WTC11 (cell line): Measurements from ENCODE around the gene POLR2L. TPM values are rescaled to one million over a fixed set of nuclear protein-coding genes. Genes with fewer than 3 reads are reported as not detected.

Experiments used
- ATAC-seq: fragments of 200-7000 bp; cut with Tn5 transposase; 2 replicates; pipeline ENCODE4 v1.10.0; 2021; ENCODE audit warnings: mild to moderate bottlenecking, moderate library complexity
- CTCF ChIA-PET: fragments of 300-600 bp; sonication (Branson Sonifier 250); formaldehyde crosslinking; loops from one replicate; lab custom pipeline; 2021; ENCODE audit warnings: antibody characterized with exemption; lab: Charles Lee
- POLR2A ChIA-PET: fragments of 350-600 bp; sonication (Branson Sonifier 250); formaldehyde crosslinking; loops from one replicate; lab custom pipeline; 2021; ENCODE audit warnings: antibody characterized with exemption; lab: Charles Lee
- DNase-seq: peaks from one replicate; pipeline ENCODE4 v3.0.0; 2021; ENCODE audit warnings: low spot score
- H3K27ac Mint-ChIP-seq: 2 replicates; pipeline ENCODE4 v1.8.0; 2021; ENCODE audit warnings: mixed read lengths
- H3K27me3 Mint-ChIP-seq: 2 replicates; pipeline ENCODE4 v1.8.0; 2021; ENCODE audit warnings: low read depth, mild to moderate bottlenecking, moderate library complexity, mixed read lengths
- H3K36me3 Mint-ChIP-seq: 2 replicates; pipeline ENCODE4 v1.8.0; 2021; ENCODE audit warnings: mixed read lengths
- H3K4me1 Mint-ChIP-seq: 2 replicates; pipeline ENCODE4 v1.8.0; 2022; ENCODE audit warnings: mixed read lengths
- H3K4me3 Mint-ChIP-seq: 2 replicates; pipeline ENCODE4 v1.8.0; 2021; ENCODE audit warnings: mild to moderate bottlenecking, moderate library complexity, mixed read lengths
- H3K9me3 Mint-ChIP-seq: 2 replicates; pipeline ENCODE4 v1.8.0; 2021; ENCODE audit warnings: mixed read lengths
- CBFB ChIP-seq: sonication (generic); formaldehyde crosslinking; IDR thresholded peaks from 2 replicates; pipeline ENCODE4 v1.8.1; 2022; ENCODE audit warnings: mild to moderate bottlenecking, low read depth, missing genetic modification reagents
- CREM ChIP-seq: sonication (generic); formaldehyde crosslinking; IDR thresholded peaks from 2 replicates; pipeline ENCODE4 v1.8.1; 2022; ENCODE audit warnings: mild to moderate bottlenecking, missing genetic modification reagents, moderate library complexity
- ELF4 ChIP-seq: sonication (generic); formaldehyde crosslinking; IDR thresholded peaks from 2 replicates; pipeline ENCODE4 v1.8.1; 2022; ENCODE audit warnings: low read depth, mild to moderate bottlenecking, moderate library complexity, missing genetic modification reagents
- ETV6 ChIP-seq: sonication (generic); formaldehyde crosslinking; IDR thresholded peaks from 2 replicates; pipeline ENCODE4 v1.8.1; 2022; ENCODE audit warnings: mild to moderate bottlenecking, missing genetic modification reagents
- FOXJ3 ChIP-seq: sonication (generic); formaldehyde crosslinking; IDR thresholded peaks from 2 replicates; pipeline ENCODE4 v1.9.0; 2021; ENCODE audit warnings: missing genetic modification reagents, mild to moderate bottlenecking, borderline replicate concordance
- GABPB1 ChIP-seq: sonication (generic); formaldehyde crosslinking; IDR thresholded peaks from 2 replicates; pipeline ENCODE4 v1.8.1; 2023; ENCODE audit warnings: mild to moderate bottlenecking, missing genetic modification reagents
- JUN ChIP-seq: sonication (generic); formaldehyde crosslinking; IDR thresholded peaks from 2 replicates; pipeline ENCODE4 v1.8.0; 2023; ENCODE audit warnings: mild to moderate bottlenecking, missing genetic modification reagents
- NFATC4 ChIP-seq: fragments of 250-450 bp; sonication (Bioruptor Pico); IDR thresholded peaks from 2 replicates; pipeline ENCODE4 v1.9.0; 2021; ENCODE audit warnings: mild to moderate bottlenecking
- NR2C2 ChIP-seq: sonication (generic); formaldehyde crosslinking; IDR thresholded peaks from 2 replicates; pipeline ENCODE4 v1.8.0; 2022; ENCODE audit warnings: mild to moderate bottlenecking, missing genetic modification reagents
- SMAD4 ChIP-seq: sonication (generic); formaldehyde crosslinking; IDR thresholded peaks from 2 replicates; pipeline ENCODE4 v1.8.0; 2022; ENCODE audit warnings: mild to moderate bottlenecking, missing genetic modification reagents
- SP1 ChIP-seq: sonication (generic); formaldehyde crosslinking; conservative IDR thresholded peaks from 2 replicates; pipeline ENCODE4 v1.8.1; 2022; ENCODE audit warnings: missing genetic modification reagents
- ZNF232 ChIP-seq: sonication (generic); formaldehyde crosslinking; IDR thresholded peaks from 2 replicates; pipeline ENCODE4 v1.8.0; 2022; ENCODE audit warnings: mild to moderate bottlenecking, missing genetic modification reagents
- ZNF416 ChIP-seq: fragments of 250-450 bp; sonication (Bioruptor Pico); IDR thresholded peaks from 2 replicates; pipeline ENCODE4 v1.9.0; 2021; ENCODE audit warnings: mild to moderate bottlenecking, inconsistent platforms
- total RNA-seq: library from RNA; stranded (reverse); gene quantifications from 3 replicates; pipeline ENCODE4 v1.2.3, GENCODE V29; 2021
- TF ChIP-seq, protein P1 (sequence below): sonication (generic); formaldehyde crosslinking; IDR thresholded peaks from 2 replicates; pipeline ENCODE4 v1.8.0; 2022; ENCODE audit warnings: mild to moderate bottlenecking, missing genetic modification reagents
- TF ChIP-seq, protein P2 (sequence below): sonication (generic); formaldehyde crosslinking; conservative IDR thresholded peaks from 2 replicates; pipeline ENCODE4 v1.8.1; 2022; ENCODE audit warnings: mild to moderate bottlenecking, missing genetic modification reagents
- TF ChIP-seq, protein P3 (sequence below): sonication (generic); formaldehyde crosslinking; IDR thresholded peaks from 2 replicates; pipeline ENCODE4 v1.8.0; 2023; ENCODE audit warnings: mild to moderate bottlenecking, missing genetic modification reagents
- TF ChIP-seq, protein P4 (sequence below): sonication (generic); formaldehyde crosslinking; IDR thresholded peaks from 2 replicates; pipeline ENCODE4 v1.8.1; 2022; ENCODE audit warnings: missing genetic modification reagents, borderline replicate concordance
- TF ChIP-seq, protein P5 (sequence below): fragments of 250-450 bp; sonication (Bioruptor Pico); IDR thresholded peaks from 2 replicates; pipeline ENCODE4 v1.9.0; 2021; ENCODE audit warnings: mild to moderate bottlenecking
- TF ChIP-seq, protein P6 (sequence below): sonication (generic); formaldehyde crosslinking; IDR thresholded peaks from 2 replicates; pipeline ENCODE4 v1.8.0; 2022; ENCODE audit warnings: mild to moderate bottlenecking, missing genetic modification reagents

POLR2L gene
- total RNA-seq, 1 experiment from 2014 or later, result 152 TPM

DNA sequence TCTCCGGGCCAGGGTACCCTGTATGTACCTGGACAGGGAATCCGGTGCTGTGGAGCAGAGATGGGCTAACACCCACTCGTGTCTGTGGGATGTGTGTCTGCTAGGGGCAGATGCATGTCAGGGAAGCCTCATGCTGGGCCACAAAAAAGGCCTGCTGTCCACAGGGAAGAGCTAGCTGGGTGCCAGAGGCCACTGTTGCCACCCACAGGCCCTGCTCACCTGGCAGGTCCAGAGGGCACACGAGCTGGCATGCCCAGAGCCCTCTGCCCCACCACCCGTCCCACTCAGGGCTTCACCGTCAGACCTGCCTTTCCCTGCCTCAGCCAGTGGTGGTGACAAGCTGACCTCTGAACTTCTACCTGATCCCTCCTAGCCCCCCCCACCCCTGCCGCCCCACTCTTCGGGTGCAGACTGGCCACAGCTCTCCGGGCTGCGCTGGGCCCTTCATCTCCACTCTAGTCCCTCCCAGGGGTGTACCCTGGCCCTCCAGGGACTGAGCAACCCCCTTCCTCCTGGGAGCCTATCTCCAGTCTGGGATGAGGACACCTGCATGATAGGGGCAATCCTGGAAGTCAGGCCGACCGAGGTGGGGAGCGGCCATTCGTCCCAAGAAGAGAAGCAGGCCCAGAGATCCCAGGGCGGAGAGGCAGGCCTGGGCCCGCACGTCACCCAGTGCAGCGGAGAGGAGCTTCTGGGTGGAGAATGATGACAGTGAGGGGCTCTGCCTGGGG is 45.6 kb downstream of the POLR2L start (continued):
- TF ChIP-seq, protein P1, sequence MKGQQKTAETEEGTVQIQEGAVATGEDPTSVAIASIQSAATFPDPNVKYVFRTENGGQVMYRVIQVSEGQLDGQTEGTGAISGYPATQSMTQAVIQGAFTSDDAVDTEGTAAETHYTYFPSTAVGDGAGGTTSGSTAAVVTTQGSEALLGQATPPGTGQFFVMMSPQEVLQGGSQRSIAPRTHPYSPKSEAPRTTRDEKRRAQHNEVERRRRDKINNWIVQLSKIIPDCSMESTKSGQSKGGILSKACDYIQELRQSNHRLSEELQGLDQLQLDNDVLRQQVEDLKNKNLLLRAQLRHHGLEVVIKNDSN (CRISPR knock-in tag), result no peak
- TF ChIP-seq, protein P2, sequence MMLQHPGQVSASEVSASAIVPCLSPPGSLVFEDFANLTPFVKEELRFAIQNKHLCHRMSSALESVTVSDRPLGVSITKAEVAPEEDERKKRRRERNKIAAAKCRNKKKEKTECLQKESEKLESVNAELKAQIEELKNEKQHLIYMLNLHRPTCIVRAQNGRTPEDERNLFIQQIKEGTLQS (CRISPR knock-in tag), result no peak
- TF ChIP-seq ZNF416 (CRISPR knock-in tag), result no peak

DNA sequence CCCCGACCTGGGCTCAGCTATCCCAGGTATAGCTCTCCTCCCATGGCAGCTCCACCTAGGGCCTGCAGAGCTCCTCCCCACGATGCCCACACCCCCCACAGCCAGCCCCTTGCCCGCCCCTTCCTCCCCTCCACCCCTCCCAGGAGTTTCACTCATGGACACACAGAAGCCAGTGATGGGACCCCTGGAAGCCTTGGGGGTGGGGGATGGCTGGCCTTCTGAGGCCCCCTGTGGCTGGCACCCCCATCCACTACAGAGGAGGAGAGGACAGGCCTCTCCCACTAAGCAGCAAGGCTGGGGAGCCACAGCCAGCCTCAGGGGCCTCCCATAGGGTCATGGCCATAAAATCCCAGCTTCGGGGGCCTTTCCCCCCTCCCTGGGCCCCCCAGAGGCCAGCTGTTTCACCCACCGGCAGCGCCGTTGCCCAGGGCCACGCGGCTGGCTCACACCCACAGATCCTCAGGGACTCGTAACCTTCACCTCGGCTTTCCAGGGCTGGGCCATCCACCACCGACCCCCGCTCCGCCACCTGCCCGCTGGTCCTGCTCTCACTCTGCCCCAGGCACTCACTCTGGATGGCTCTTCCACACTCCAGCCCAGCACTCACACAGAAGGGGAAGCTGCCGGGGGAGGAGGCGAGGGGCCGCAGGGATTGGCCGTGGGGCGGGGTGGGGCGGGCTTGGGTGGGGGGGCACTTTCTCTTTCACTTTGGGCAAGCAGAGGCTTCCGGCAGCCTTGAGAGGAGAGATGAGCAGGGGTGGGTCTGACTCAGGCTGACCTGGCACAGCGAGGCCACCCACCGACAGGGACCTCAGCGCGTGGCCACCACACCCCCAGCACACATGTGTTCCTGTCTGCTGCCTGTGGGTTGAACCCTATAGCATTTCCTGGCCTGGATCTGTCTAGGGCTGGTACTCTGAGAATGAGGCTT is 46.4 kb downstream of the POLR2L start:
- DNase-seq (no peak), ATAC-seq (peak; percentile 2; the same call in 1 of the 2 replicates)
- H3K27ac Mint-ChIP-seq, result no peak overlapping the region
- no peak overlapping the region for H3K4me3 Mint-ChIP-seq
- H3K4me1 Mint-ChIP-seq, result peaks cover 16% of the 10 kb centered on the region
- H3K9me3 Mint-ChIP-seq, result no peaks in the 10 kb centered on the region
- no peaks in the 10 kb centered on the region for H3K36me3 Mint-ChIP-seq
- CTCF ChIA-PET, result interaction anchor here (0.9 to 2.1 kb wide), 3 partner anchors 8 to 12 kb away, joined by 5 to 13 read pairs (median 7); no protein-coding TSS in a partner anchor
- POLR2A ChIA-PET, result interaction anchor here (0.5 to 1.7 kb wide), 4 partner anchors 12 to 100 kb away, joined by 4 to 8 read pairs (median 5); partner anchors contain the start of genes RPLP2 and TMEM80
- TF ChIP-seq SP1 (CRISPR knock-in tag) (no peak), CREM (CRISPR knock-in tag) (no peak), GABPB1 (CRISPR knock-in tag) (no peak), JUN (CRISPR knock-in tag) (no peak), NFATC4 (CRISPR knock-in tag) (no peak), ETV6 (CRISPR knock-in tag) (no peak), ZNF232 (CRISPR knock-in tag) (no peak), ELF4 (CRISPR knock-in tag) (no peak), NR2C2 (CRISPR knock-in tag) (no peak), CBFB (no peak), FOXJ3 (CRISPR knock-in tag) (no peak), SMAD4 (CRISPR knock-in tag) (no peak)
- TF ChIP-seq, protein P3, sequence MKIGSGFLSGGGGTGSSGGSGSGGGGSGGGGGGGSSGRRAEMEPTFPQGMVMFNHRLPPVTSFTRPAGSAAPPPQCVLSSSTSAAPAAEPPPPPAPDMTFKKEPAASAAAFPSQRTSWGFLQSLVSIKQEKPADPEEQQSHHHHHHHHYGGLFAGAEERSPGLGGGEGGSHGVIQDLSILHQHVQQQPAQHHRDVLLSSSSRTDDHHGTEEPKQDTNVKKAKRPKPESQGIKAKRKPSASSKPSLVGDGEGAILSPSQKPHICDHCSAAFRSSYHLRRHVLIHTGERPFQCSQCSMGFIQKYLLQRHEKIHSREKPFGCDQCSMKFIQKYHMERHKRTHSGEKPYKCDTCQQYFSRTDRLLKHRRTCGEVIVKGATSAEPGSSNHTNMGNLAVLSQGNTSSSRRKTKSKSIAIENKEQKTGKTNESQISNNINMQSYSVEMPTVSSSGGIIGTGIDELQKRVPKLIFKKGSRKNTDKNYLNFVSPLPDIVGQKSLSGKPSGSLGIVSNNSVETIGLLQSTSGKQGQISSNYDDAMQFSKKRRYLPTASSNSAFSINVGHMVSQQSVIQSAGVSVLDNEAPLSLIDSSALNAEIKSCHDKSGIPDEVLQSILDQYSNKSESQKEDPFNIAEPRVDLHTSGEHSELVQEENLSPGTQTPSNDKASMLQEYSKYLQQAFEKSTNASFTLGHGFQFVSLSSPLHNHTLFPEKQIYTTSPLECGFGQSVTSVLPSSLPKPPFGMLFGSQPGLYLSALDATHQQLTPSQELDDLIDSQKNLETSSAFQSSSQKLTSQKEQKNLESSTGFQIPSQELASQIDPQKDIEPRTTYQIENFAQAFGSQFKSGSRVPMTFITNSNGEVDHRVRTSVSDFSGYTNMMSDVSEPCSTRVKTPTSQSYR (CRISPR knock-in tag), result no peak
- TF ChIP-seq, protein P4, sequence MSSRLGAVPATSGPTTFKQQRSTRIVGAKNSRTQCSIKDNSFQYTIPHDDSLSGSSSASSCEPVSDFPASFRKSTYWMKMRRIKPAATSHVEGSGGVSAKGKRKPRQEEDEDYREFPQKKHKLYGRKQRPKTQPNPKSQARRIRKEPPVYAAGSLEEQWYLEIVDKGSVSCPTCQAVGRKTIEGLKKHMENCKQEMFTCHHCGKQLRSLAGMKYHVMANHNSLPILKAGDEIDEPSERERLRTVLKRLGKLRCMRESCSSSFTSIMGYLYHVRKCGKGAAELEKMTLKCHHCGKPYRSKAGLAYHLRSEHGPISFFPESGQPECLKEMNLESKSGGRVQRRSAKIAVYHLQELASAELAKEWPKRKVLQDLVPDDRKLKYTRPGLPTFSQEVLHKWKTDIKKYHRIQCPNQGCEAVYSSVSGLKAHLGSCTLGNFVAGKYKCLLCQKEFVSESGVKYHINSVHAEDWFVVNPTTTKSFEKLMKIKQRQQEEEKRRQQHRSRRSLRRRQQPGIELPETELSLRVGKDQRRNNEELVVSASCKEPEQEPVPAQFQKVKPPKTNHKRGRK, result no peak
- TF ChIP-seq, protein P5, sequence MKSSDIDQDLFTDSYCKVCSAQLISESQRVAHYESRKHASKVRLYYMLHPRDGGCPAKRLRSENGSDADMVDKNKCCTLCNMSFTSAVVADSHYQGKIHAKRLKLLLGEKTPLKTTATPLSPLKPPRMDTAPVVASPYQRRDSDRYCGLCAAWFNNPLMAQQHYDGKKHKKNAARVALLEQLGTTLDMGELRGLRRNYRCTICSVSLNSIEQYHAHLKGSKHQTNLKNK (CRISPR knock-in tag), result no peak
- TF ChIP-seq, protein P6, sequence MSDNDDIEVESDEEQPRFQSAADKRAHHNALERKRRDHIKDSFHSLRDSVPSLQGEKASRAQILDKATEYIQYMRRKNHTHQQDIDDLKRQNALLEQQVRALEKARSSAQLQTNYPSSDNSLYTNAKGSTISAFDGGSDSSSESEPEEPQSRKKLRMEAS, result no peak
- no peaks in the 10 kb centered on the region for H3K27me3 Mint-ChIP-seq
